HCT116 (cell line): ENCODE results near the gene ATP8A2. TPM values are rescaled to one million over a fixed set of nuclear protein-coding genes. Genes with fewer than 3 reads are reported as not detected.

Source experiments
- ATAC-seq: fragments of 200-7000 bp; cut with Tn5 transposase; 2 replicates; pipeline ENCODE4 v1.9.1; 2020; ENCODE audit warnings: mild to moderate bottlenecking, moderate library complexity
- BruUV-seq: library from RNA; stranded (reverse); fragments of 400-500 nt; replicated peaks from 2 replicates; lab custom pipeline; 2021; lab: Mats Ljungman, UMichigan
- CTCF ChIA-PET: fragments of 300-600 bp; sonication (Branson Sonifier 250); formaldehyde crosslinking; loops from one replicate; lab custom pipeline; 2021; ENCODE audit warnings: antibody characterized with exemption; lab: Charles Lee
- POLR2A ChIA-PET: fragments of 300-600, 350-600 bp; sonication (Branson Sonifier 250); formaldehyde crosslinking; loops from one replicate; lab custom pipeline; 2021; ENCODE audit warnings: antibody characterized with exemption; lab: Charles Lee
- RAD21 ChIA-PET, 2 experiments: fragments of 300-600 bp; sonication (Branson Sonifier 250); formaldehyde crosslinking; loops; one replicate each; lab custom pipeline; 2023; ENCODE audit warnings: low total read pairs in 2 of 2; ENCODE audit not compliant: uncharacterized antibody in 2 of 2, unreplicated experiment in 2 of 2, low non-redundant PET in 1 of 2; lab: Charles Lee
- DNase-seq: peaks from one replicate; pipeline ENCODE4 v3.0.0-alpha.2; 2010; ENCODE audit warnings: low read depth, low spot score
- H2AFZ ChIP-seq: fragments of 200-600 bp; shearing (Covaris generic), sonication (generic); 2 replicates; pipeline ENCODE4 v1.6.1; 2017; ENCODE audit warnings: low read depth, mixed run types, mixed read lengths, antibody characterized with exemption, low read length; ENCODE audit not compliant: poor library complexity, severe bottlenecking
- H3K27ac ChIP-seq: 2 replicates; pipeline ENCODE4 v1.5.1; 2012; ENCODE audit warnings: low read depth, low read length
- H3K27me3 ChIP-seq: fragments of 200-600 bp; sonication (generic); 2 replicates; pipeline ENCODE4 v1.6.1; 2016; ENCODE audit warnings: mixed run types, low read length, mixed read lengths; ENCODE audit not compliant: insufficient read depth
- H3K36me3 ChIP-seq, 2 experiments: fragments of 200-500 bp in 1 of 2; fragments of 200-600 bp in 1 of 2; sonication (Bioruptor generic) in 1 of 2; sonication (generic) in 1 of 2; 2 replicates each; pipeline versions ENCODE4 v1.5.1 to v1.6.1; 2014 to 2016; ENCODE audit warnings: low read length in 2 of 2, inconsistent platforms in 1 of 2, mixed read lengths in 1 of 2, mixed run types in 1 of 2; ENCODE audit not compliant: insufficient read depth in 2 of 2, control insufficient read depth in 1 of 2
- H3K4me1 ChIP-seq, 2 experiments: fragments of 200-600 bp in 1 of 2; sonication (generic) in 1 of 2; 2 replicates each; pipeline versions ENCODE4 v1.5.1 to v1.6.1; 2012 to 2017; ENCODE audit warnings: low read length in 2 of 2, inconsistent platforms in 1 of 2, mild to moderate bottlenecking in 1 of 2, mixed read lengths in 1 of 2, mixed run types in 1 of 2, moderate library complexity in 1 of 2; ENCODE audit not compliant: insufficient read depth in 2 of 2, control insufficient read depth in 1 of 2
- H3K4me2 ChIP-seq: fragments of 200-600 bp; sonication (generic); 2 replicates; pipeline ENCODE4 v1.6.1; 2017; ENCODE audit warnings: mixed run types, low read length, mixed read lengths
- H3K4me3 ChIP-seq, 2 experiments: fragments of 200-600 bp in 1 of 2; sonication (generic) in 1 of 2; replicated peaks in 1 of 2; 2 replicates each; pipeline ENCODE4 v1.5.1; 2011 to 2016; ENCODE audit warnings: low read length in 2 of 2, control low read depth in 1 of 2, low read depth in 1 of 2, mild to moderate bottlenecking in 1 of 2, mixed read lengths in 1 of 2, mixed run types in 1 of 2
- H3K79me2 ChIP-seq: fragments of 200-600 bp; sonication (generic); 2 replicates; pipeline ENCODE4 v1.6.1; 2017; ENCODE audit warnings: mild to moderate bottlenecking, mixed run types, low read length, moderate library complexity, mixed read lengths; ENCODE audit not compliant: insufficient read depth
- H3K9ac ChIP-seq: fragments of 200-600 bp; sonication (generic); 2 replicates; pipeline ENCODE4 v1.6.1; 2016; ENCODE audit warnings: low read length, mixed read lengths
- H3K9me2 ChIP-seq: fragments of 200-600 bp; sonication (generic), shearing (Covaris generic); 2 replicates; pipeline ENCODE4 v1.6.1; 2017; ENCODE audit warnings: mixed run types, mild to moderate bottlenecking, moderate library complexity; ENCODE audit not compliant: insufficient read depth
- H3K9me3 ChIP-seq, 2 experiments: fragments of 200-500 bp in 1 of 2; fragments of 200-600 bp in 1 of 2; sonication (Bioruptor generic) in 1 of 2; sonication (generic) in 1 of 2; 2 replicates each; pipeline ENCODE4 v1.6.1; 2014 to 2017; ENCODE audit warnings: low read length in 2 of 2, mixed read lengths in 2 of 2, inconsistent platforms in 1 of 2, low read depth in 1 of 2, mild to moderate bottlenecking in 1 of 2, mixed run types in 1 of 2, moderate library complexity in 1 of 2; ENCODE audit not compliant: control insufficient read depth in 1 of 2, insufficient read depth in 1 of 2
- H4K20me1 ChIP-seq: fragments of 200-600 bp; sonication (generic), shearing (Covaris generic); 2 replicates; pipeline ENCODE4 v1.6.1; 2017; ENCODE audit warnings: mixed run types, mild to moderate bottlenecking, moderate library complexity; ENCODE audit not compliant: insufficient read depth
- CBX3 ChIP-seq: IDR thresholded peaks from 2 replicates; pipeline ENCODE4 v1.6.1; 2012; ENCODE audit warnings: low read depth
- CEBPB ChIP-seq: IDR thresholded peaks from 2 replicates; pipeline ENCODE4 v1.6.1; 2012; ENCODE audit warnings: low read depth
- CTCF ChIP-seq, 3 experiments: fragments of 200-600 bp in 1 of 3; sonication (generic) in 1 of 3; IDR thresholded peaks in 2 of 3; conservative IDR thresholded peaks in 1 of 3; 2 replicates each; pipeline ENCODE4 v1.5.1; 2012 to 2017; ENCODE audit warnings: low read depth in 2 of 3, low read length in 2 of 3, antibody characterized with exemption in 1 of 3, borderline replicate concordance in 1 of 3, control low read depth in 1 of 3, mild to moderate bottlenecking in 1 of 3, mixed read lengths in 1 of 3, mixed run types in 1 of 3, moderate library complexity in 1 of 3; ENCODE audit not compliant: insufficient read depth in 1 of 3
- ELF1 ChIP-seq: IDR thresholded peaks from 2 replicates; pipeline ENCODE4 v1.6.1; 2012; ENCODE audit warnings: low read depth, borderline replicate concordance
- EZH2phosphoT487 ChIP-seq: fragments of 200-600 bp; IDR thresholded peaks from 2 replicates; pipeline ENCODE4 v1.6.1; 2018; ENCODE audit warnings: antibody characterized with exemption, borderline replicate concordance
- FOSL1 ChIP-seq: IDR thresholded peaks from 2 replicates; pipeline ENCODE4 v1.6.1; 2012; ENCODE audit warnings: low read depth
- JUND ChIP-seq: IDR thresholded peaks from 2 replicates; pipeline ENCODE4 v1.6.1; 2012
- MAX ChIP-seq: IDR thresholded peaks from 2 replicates; pipeline ENCODE4 v1.6.1; 2012
- POLR2A ChIP-seq: IDR thresholded peaks from 2 replicates; pipeline ENCODE4 v1.7.0; 2011; ENCODE audit warnings: borderline replicate concordance; ENCODE audit not compliant: insufficient read depth, insufficient read length; ENCODE audit errors: extremely low read depth
- POLR2AphosphoS5 ChIP-seq: IDR thresholded peaks from 2 replicates; pipeline ENCODE4 v1.6.1; 2011; ENCODE audit warnings: mild to moderate bottlenecking, low read depth, low read length, moderate library complexity
- RAD21 ChIP-seq: IDR thresholded peaks from 2 replicates; pipeline ENCODE4 v1.6.1; 2012; ENCODE audit warnings: low read depth, mild to moderate bottlenecking
- REST ChIP-seq: IDR thresholded peaks from 2 replicates; pipeline ENCODE4 v1.6.1; 2012; ENCODE audit warnings: low read depth
- SIN3A ChIP-seq: IDR thresholded peaks from 2 replicates; pipeline ENCODE4 v1.6.1; 2012; ENCODE audit warnings: low read depth
- SP1 ChIP-seq: IDR thresholded peaks from 2 replicates; pipeline ENCODE4 v1.6.1; 2012; ENCODE audit warnings: low read depth
- SRF ChIP-seq: IDR thresholded peaks from 2 replicates; pipeline ENCODE4 v1.6.1; 2012; ENCODE audit warnings: low read depth
- TCF7L2 ChIP-seq: IDR thresholded peaks from 2 replicates; pipeline ENCODE4 v1.7.0; 2011; ENCODE audit warnings: borderline replicate concordance, inconsistent platforms; ENCODE audit not compliant: insufficient read depth, insufficient read length; ENCODE audit errors: extremely low read depth
- YY1 ChIP-seq: IDR thresholded peaks from 2 replicates; pipeline ENCODE4 v1.6.1; 2011; ENCODE audit warnings: low read length, low read depth, moderate library complexity, mild to moderate bottlenecking; ENCODE audit not compliant: insufficient replicate concordance; ENCODE audit errors: extremely low read depth
- ZBTB33 ChIP-seq: IDR thresholded peaks from 2 replicates; pipeline ENCODE4 v1.6.1; 2011; ENCODE audit warnings: mild to moderate bottlenecking, low read length, moderate library complexity; ENCODE audit not compliant: insufficient replicate concordance; ENCODE audit errors: extremely low read depth
- ZFX ChIP-seq: fragments of 450-650 bp; IDR thresholded peaks from 2 replicates; pipeline ENCODE4 v1.6.1; 2017
- ZNF274 ChIP-seq: fragments of 200-500 bp; sonication (Bioruptor generic); IDR thresholded peaks from 2 replicates; pipeline ENCODE4 v1.6.1; 2014; ENCODE audit warnings: mild to moderate bottlenecking, low read depth, low read length, inconsistent platforms
- intact Hi-C: fragments of 100-400 bp; cut with micrococcal nuclease; formaldehyde crosslinking; loops from 2 replicates; pipeline ENCODE4 v1.10.0; 2022
- total RNA-seq: library from RNA; stranded (reverse); gene quantifications from one replicate; pipeline ENCODE4 v1.2.1, GENCODE V29; 2021; ENCODE audit not compliant: unreplicated experiment

ATP8A2 gene
- total RNA-seq, 1 experiment from 2014 or later: not detected

GRCh38 chr13:25727250-25727649 lies 355.5 kb downstream of the ATP8A2 start:
- RAD21 ChIA-PET: no interaction called here
- no peaks in the 10 kb centered on the region for H3K9me3 ChIP-seq
- H4K20me1 ChIP-seq: no peaks in the 10 kb centered on the region
- H3K9ac ChIP-seq: no peak overlapping the region
- H3K27me3 ChIP-seq: peaks cover 47% of the 10 kb centered on the region
- H3K4me1 ChIP-seq: no peaks in the 10 kb centered on the region
- no peaks in the 10 kb centered on the region for H3K9me2 ChIP-seq
- no peak overlapping the region for H3K4me2 ChIP-seq
- no peak for DNase-seq
- no peaks in the 10 kb centered on the region for H3K36me3 ChIP-seq
- TF ChIP-seq REST: no peak
- no peak for TF ChIP-seq SRF
- TF ChIP-seq CBX3: no peak
- TF ChIP-seq SP1: no peak
- TF ChIP-seq POLR2A: no peak
- TF ChIP-seq POLR2AphosphoS5: no peak
- no peak for TF ChIP-seq EZH2phosphoT487
- no peak for TF ChIP-seq MAX
- TF ChIP-seq ELF1: no peak
- no peak for TF ChIP-seq JUND
- TF ChIP-seq FOSL1: no peak
- no peak for TF ChIP-seq TCF7L2
- no peak for TF ChIP-seq ZNF274
- TF ChIP-seq RAD21: no peak
- no peak for TF ChIP-seq YY1
- no peak for TF ChIP-seq ZBTB33
- no peak for TF ChIP-seq SIN3A
- TF ChIP-seq ZFX: no peak
- no peak for TF ChIP-seq CTCF (IDR thresholded peaks at IDR 0.05 in 2 of 3, conservative IDR thresholded peaks at IDR 0.05 in 1 of 3; ENCODE audit: borderline replicate concordance in 1 of 3, insufficient read depth in 1 of 3, low read depth in 2 of 3, low read length in 2 of 3)
- TF ChIP-seq CEBPB: no peak
- TF ChIP-seq, all 23 proteins: peak for 0
- intact Hi-C loops: no loop called here
- Histone ChIP-seq H3K79me2 (no peaks in the 10 kb centered on the region), H3K4me3 (no peak overlapping the region), H2AFZ (no peak overlapping the region), H3K27ac (no peak overlapping the region)
- BruUV-seq: no TSS peak
- POLR2A ChIA-PET: no interaction called here
- CTCF ChIA-PET: no interaction called here
- no peak for ATAC-seq
